Adrenal gland (tissue), 12 donors: ENCODE measurements around the gene PRMT7. TPM values are rescaled to one million over a fixed set of nuclear protein-coding genes. Genes with fewer than 3 reads are reported as not detected.

Experiments used
- DNase-seq, 7 donors: peaks; one replicate each; pipeline ENCODE4 v3.0.0-alpha.2; 2019 to 2020
- H3K27ac ChIP-seq, 5 donors: fragments of 200-600 bp; sonication (generic) in 4 of 5; 1 replicate in 3 of 5; 2 replicates in 2 of 5; pipeline versions ENCODE4 v1.5.1 to v1.8.0; 2016 to 2020; ENCODE audit warnings: mild to moderate bottlenecking in 1 of 5
- H3K27me3 ChIP-seq: fragments of 200-600 bp; 2 replicates; pipeline ENCODE4 v1.8.0; 2021
- H3K36me3 ChIP-seq, 2 donors: fragments of 200-600 bp; replicated peaks in 1 of 2; 1 replicate in 1 of 2; 2 replicates in 1 of 2; pipeline versions ENCODE4 v1.5.1 to v1.8.0; 2018 to 2022
- H3K4me1 ChIP-seq, 2 donors: fragments of 200-600 bp; replicated peaks in 1 of 2; 1 replicate in 1 of 2; 2 replicates in 1 of 2; pipeline versions ENCODE4 v1.5.1 to v1.8.0; 2018 to 2021
- H3K4me3 ChIP-seq, 4 donors: fragments of 200-600 bp; sonication (generic) in 3 of 4; one replicate each; pipeline ENCODE4 v1.5.1; 2016 to 2018
- H3K9me3 ChIP-seq, 3 donors: fragments of 200-600 bp; sonication (generic) in 1 of 3; replicated peaks in 1 of 3; 1 replicate in 2 of 3; 2 replicates in 1 of 3; pipeline versions ENCODE4 v1.5.1 to v1.8.0; 2016 to 2021
- POLR2A ChIP-seq, 2 donors: fragments of 450-650 bp; IDR thresholded peaks; one replicate each; pipeline ENCODE4 v1.6.1; 2017; ENCODE audit warnings: antibody characterized with exemption in 2 of 2, mild to moderate bottlenecking in 2 of 2, moderate library complexity in 1 of 2
- WGBS, 4 donors: extraction: QIAGEN DNeasy Blood & Tissue Kit in 2 of 4; methylation state at CpG; one replicate each; pipeline versions ENCODE4 v1.1.5 to v1.1.7; 2013 to 2017; 5-methylcytosine and 5-hydroxymethylcytosine counted together
- intact Hi-C, 2 donors: fragments of 100-400 bp; cut with DNase I; formaldehyde crosslinking; loops; one replicate each; pipeline versions ENCODE4 v1.14.1 to v1.15.0; 2022 to 2023
- polyA plus RNA-seq, 3 donors: library from polyadenylated mRNA; stranded (reverse); fragments of 200-250 nt in 2 of 3; fragments of 350-450 nt in 1 of 3; fragmentation: Illumina TruSeq in 1 of 3; extraction: RNeasy Lipid Tissue Mini Kit (QIAGEN cat#74804) in 1 of 3; gene quantifications; one replicate each; pipeline ENCODE4 v1.2.3, GENCODE V29; 2013 to 2014
- total RNA-seq, 9 donors: library from RNA; depleted of rRNA in 4 of 9; stranded (reverse); fragments of >200 nt in 4 of 9; fragments of 120-200 nt in 1 of 9; fragmentation: NEBNext Ultra II Directional in 1 of 9; extraction: Animal tissue kit (Norgen Biotek cat#: 25700) in 1 of 9; gene quantifications; one replicate each; pipeline versions ENCODE4 v1.1.0 to v1.2.4, GENCODE V29; 2013 to 2023
- TF ChIP-seq, protein P1 (sequence below), 6 experiments: fragments of 450-650 bp in 4 of 6; fragments of 200-600 bp in 2 of 6; sonication (generic) in 1 of 6; IDR thresholded peaks; 1 replicate in 5 of 6; 2 replicates in 1 of 6; pipeline versions ENCODE4 v1.5.1 to v1.8.0; 2016 to 2021; ENCODE audit warnings: antibody characterized with exemption in 6 of 6, mild to moderate bottlenecking in 2 of 6, moderate library complexity in 1 of 6
- donor health status: healthy with polysubstance abuse.
- donor health status: Bipolar disorder and iron deficiency.
- donor health status: DM: yes; HTN: yes; CAD: no.
- donor health status: DM: no; HTN: no; CAD: no.
- donor health status: DM: no; HTN: no; CAD: no.
- donor health status: DM: yes; HTN: yes; CAD: no.

Gene PRMT7
- total and polyA plus RNA-seq, 12 donors, result 30.0 to 141 (median 42.7) TPM

DNA sequence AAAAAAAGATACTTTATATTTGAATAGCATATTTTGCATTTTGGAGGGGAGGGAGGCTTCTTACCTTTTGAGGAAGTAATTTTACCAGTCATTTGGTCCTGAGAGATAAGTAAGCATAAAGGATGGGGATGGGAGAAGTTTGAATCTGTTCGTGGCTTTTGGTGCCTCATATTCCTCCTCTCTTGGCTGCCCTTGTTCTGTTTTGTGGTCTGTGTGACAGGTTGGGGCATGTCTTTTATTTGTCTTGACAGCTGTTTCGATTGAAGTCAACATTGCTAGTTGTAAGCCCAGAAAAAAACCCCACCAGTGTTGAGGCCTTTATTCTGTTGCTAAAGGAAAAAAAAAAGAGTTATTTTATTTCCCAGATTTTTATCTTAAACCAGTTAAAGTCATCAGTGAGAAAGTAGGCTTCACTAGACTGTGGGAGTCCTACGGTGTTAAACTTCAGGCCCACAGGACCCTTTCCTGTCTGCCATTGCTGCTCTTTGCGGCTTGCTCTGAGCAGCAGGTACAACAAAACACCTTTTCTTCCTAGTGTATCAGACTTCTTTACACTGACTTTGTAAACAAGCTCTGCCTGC is 35.1 kb upstream of the PRMT7 start:
- 57 to 78% (median 62%) methylated on average over 4 of the region's 4 CpGs for WGBS, 4 donors
- H3K27ac ChIP-seq, result peak overlapping the region in 3 of 5 donors; percentile 49 to 57 (median 56)
- H3K9me3 ChIP-seq, result no peaks in the 10 kb centered on the region
- peaks cover 0 to 15% of the 10 kb centered on the region in 2 donors for H3K36me3 ChIP-seq
- H3K4me1 ChIP-seq, result peaks cover 34 to 35% of the 10 kb centered on the region in 2 donors
- no peaks in the 10 kb centered on the region for H3K27me3 ChIP-seq
- intact Hi-C loops, result no loop called here
- no peak overlapping the region for H3K4me3 ChIP-seq
- no peak for DNase-seq
- TF ChIP-seq, protein P1, sequence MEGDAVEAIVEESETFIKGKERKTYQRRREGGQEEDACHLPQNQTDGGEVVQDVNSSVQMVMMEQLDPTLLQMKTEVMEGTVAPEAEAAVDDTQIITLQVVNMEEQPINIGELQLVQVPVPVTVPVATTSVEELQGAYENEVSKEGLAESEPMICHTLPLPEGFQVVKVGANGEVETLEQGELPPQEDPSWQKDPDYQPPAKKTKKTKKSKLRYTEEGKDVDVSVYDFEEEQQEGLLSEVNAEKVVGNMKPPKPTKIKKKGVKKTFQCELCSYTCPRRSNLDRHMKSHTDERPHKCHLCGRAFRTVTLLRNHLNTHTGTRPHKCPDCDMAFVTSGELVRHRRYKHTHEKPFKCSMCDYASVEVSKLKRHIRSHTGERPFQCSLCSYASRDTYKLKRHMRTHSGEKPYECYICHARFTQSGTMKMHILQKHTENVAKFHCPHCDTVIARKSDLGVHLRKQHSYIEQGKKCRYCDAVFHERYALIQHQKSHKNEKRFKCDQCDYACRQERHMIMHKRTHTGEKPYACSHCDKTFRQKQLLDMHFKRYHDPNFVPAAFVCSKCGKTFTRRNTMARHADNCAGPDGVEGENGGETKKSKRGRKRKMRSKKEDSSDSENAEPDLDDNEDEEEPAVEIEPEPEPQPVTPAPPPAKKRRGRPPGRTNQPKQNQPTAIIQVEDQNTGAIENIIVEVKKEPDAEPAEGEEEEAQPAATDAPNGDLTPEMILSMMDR (IDR thresholded peaks at IDR 0.05), result no peak
- no peak for TF ChIP-seq POLR2A (IDR thresholded peaks at IDR 0.05)

GRCh38 chr16:68276223-68276622 is 34.6 kb upstream of the PRMT7 start:
- DNase-seq, result no peak
- Histone ChIP-seq H3K4me1 (peaks cover 29 to 30% of the 10 kb centered on the region in 2 donors), H3K36me3 (peaks cover 0 to 15% of the 10 kb centered on the region in 2 donors), H3K9me3 (no peaks in the 10 kb centered on the region), H3K4me3 (no peak overlapping the region), H3K27me3 (no peaks in the 10 kb centered on the region), H3K27ac (peak overlapping the region in 3 of 5 donors; percentile 49 to 57 (median 56))
- TF ChIP-seq POLR2A (IDR thresholded peaks at IDR 0.05), result no peak
- TF ChIP-seq, protein P1 (IDR thresholded peaks at IDR 0.05), result no peak
- 57 to 85% (median 71%) methylated on average over 3 of the region's 3 CpGs for WGBS, 4 donors
- intact Hi-C loops, result no loop called here

GRCh38 chr16:68279726-68280558 is 30.9 kb upstream of the PRMT7 start:
- no peak for DNase-seq
- Histone ChIP-seq H3K36me3 (peaks cover 0 to 6% of the 10 kb centered on the region in 2 donors), H3K9me3 (no peaks in the 10 kb centered on the region), H3K27ac (peak overlapping the region in 2 of 5 donors; percentile 10 to 26), H3K4me3 (no peak overlapping the region), H3K4me1 (peaks cover 17 to 34% of the 10 kb centered on the region in 2 donors), H3K27me3 (no peaks in the 10 kb centered on the region)
- TF ChIP-seq, protein P1 (IDR thresholded peaks at IDR 0.05), result no peak
- TF ChIP-seq POLR2A (IDR thresholded peaks at IDR 0.05), result no peak
- 84 to 90% (median 88%) methylated on average over 13 of the region's 13 CpGs for WGBS, 4 donors
- intact Hi-C loops, result no loop called here

DNA sequence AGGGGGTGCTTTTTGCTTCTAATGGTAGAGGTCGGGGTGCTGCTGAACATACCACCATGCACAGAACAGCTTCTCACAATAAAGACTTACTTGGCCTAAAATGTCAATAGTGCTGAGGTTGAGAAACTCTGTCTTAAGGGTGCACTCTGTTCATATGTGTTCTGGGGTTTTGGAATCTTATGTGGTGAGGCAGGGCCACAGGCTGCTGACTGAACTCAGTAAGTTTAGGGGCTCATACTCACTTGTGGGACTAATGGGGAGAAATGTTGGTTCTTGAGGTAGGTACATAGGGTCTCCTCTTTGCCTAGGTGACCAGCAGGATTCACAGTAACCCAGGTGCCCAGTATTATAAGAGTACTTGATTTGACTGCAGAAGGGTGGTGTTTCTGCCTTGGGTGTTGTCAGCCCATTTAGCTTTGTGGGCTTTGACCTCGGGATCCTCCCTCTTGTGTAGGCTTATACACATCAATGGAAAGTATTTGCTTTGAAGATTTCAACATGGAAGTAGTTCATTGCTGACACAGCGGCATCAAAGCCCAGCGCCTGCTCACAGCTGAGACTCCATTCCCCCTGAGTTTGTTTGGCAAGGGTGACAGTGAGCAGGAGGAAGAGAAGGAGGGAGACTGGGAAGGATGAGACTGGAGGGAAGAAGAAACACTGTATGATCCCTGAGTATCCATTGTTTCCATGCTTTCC is 29.3 kb upstream of the PRMT7 start:
- Histone ChIP-seq H3K4me1 (peaks cover 15 to 35% of the 10 kb centered on the region in 2 donors), H3K27ac (peak overlapping the region in 1 of 5 donors; percentile 27), H3K9me3 (no peaks in the 10 kb centered on the region), H3K4me3 (no peak overlapping the region), H3K36me3 (peaks cover 0 to 6% of the 10 kb centered on the region in 2 donors), H3K27me3 (no peaks in the 10 kb centered on the region)
- intact Hi-C loops, result no loop called here
- no peak for TF ChIP-seq POLR2A (IDR thresholded peaks at IDR 0.05)
- TF ChIP-seq, protein P1 (IDR thresholded peaks at IDR 0.05), result no peak
- no peak for DNase-seq
- 77 to 93% (median 88%) methylated on average over 4 of the region's 4 CpGs for WGBS, 4 donors
